Activated T-helper 1 cell treated with anti-CD3 and anti-CD28 coated beads, Interleukin-2, amount 50 U/mL, for 16 hours (primary cell): ENCODE data around the gene GLRA1.
"Not testable (repeated sequence)": the region's sequence is repeated elsewhere in the genome, so short reads cannot be mapped to it uniquely, and the experiment has no call there.

Experiments used
- DNase-seq, 2 donors: peaks; one replicate each; pipeline ENCODE4 v3.0.0-alpha.2; 2020; ENCODE audit warnings: low read depth in 1 of 2, low spot score in 1 of 2

Gene GLRA1

DNA sequence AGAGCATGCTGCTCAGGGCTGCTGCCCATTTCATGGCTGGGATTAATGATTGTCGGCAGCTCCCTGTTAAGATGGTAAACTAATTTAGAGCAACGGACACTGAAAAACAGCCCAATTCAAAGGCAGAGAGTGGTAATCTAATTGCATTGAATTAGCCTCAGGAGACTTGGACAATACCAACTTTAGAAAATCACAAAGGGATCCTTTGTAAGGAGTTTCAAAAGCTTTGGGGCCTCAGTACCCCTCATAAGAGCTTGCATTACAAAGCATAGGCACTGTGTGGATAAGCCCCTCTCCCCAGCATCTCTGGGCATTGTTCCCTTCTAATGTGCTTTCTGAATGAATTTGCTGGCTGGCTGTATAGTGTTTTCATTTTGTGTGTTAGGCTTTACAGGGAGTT is 6.7 kb downstream of the GLRA1 start:
- no peak for DNase-seq

DNA sequence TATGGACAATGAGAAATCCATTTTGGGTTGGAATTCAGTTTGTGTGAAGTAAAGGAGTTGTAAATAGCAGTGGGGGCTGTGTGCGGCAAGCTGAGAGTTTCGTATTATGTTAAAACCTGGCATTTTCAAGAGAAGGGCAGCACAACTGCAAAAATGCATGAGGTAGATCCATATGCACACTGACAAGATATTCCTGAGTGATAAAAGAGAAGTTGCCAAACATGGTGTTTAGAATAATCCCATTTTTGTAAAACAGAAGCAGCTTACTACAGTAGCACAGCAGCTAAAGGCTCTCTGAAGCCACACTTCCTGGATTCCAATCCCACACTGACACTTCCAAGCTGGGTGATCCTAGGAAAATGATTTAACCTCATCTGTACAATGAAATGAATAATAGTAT is 11.2 kb downstream of the GLRA1 start:
- DNase-seq, result no peak

DNA sequence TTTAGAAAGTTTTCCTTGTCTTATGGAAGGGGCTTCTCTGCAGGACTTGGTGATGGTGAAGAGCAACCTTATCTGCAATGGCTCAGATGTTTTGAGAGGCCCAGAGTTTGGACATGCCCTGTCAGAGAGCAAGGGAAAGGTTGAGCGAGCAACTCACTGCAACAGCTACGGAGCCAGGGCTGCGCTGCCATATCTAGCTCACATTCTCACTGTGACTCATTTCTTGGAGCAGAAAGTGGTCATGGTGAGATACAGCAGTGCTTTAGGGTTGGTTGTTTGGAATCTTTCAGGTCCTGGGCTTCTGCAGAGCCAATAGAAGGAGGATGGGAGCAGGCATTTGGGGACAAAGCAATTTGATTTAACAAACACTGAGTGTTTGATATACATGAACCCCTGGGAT is 12.3 kb downstream of the GLRA1 start:
- DNase-seq, result no peak

DNA sequence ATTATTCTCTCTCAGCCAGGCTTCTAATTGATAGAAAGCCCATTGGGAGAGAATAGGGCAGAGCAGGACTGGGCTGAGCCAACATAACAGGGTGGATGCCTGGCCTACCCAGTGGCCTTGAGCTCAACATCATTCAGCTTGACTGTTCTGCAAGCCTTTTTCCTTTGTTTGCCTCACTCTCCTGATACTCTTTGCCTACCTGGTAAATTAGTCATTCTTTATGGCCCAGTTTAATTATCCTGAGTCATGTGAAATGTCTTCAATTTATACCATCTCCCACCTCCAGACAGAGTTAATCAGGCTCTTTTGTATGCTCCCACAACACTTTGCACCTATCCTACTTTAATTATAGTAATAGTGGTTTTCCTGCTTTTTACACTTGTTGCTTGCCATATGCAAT is 13.6 kb downstream of the GLRA1 start:
- DNase-seq, result no peak

DNA sequence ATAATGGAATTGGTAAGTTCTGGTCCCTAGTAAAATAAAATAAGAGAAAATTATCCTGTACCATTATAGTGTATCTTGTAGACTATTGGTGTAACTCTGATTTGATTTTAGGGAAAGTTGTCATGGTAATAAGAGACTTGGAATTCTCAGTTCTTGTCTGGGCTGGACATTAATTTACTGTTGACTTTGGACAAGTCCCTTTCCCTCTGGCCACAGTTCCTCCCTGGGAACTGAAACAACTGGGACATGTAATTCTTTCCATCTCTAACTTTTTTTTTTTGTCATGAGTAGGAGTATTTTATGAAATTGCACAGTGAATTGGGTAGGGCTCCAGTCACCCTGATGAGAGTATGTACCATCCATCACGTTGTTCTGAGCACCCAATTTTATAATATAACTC is 15.0 kb downstream of the GLRA1 start:
- DNase-seq, result no peak

DNA sequence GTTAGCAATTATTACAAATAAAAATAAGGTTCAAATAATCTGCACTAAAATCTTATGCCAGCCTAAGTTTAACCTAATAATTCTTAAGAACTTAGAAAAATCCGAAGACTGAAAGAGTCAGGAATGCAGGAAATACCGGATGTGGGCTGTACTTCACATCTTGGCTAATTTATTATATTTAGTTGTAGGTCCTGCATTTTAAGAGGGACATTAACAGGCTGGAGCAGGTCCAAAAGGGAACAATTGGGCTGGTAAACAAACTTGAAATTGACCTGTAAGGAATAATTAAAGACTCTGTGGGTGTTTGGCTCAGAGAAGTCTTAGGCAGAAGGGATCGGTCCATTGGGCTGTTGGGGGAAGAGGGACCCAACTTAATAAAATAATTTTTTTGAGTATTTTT is 18.4 kb downstream of the GLRA1 start:
- no peak for DNase-seq

DNA sequence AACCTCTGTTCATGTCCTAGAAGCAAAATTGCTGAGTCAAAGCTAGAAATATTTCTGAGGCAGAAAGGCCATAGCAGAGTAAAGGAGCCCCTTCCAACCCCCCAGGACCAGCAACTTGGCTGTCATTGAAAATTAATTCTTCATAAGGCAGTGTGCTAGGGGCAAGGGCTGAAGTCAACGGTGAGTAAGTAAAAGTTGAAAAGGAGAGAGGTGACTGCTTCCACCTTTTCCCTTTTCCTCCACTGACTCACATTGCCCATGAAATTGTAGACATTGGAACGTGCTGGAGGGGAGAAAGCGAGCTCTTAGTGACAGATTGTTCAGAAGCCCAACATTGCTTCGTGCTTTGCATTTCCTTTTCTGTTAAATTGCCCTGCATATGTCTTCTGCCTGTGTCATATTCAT is 19.1 kb downstream of the GLRA1 start:
- DNase-seq, result no peak

DNA sequence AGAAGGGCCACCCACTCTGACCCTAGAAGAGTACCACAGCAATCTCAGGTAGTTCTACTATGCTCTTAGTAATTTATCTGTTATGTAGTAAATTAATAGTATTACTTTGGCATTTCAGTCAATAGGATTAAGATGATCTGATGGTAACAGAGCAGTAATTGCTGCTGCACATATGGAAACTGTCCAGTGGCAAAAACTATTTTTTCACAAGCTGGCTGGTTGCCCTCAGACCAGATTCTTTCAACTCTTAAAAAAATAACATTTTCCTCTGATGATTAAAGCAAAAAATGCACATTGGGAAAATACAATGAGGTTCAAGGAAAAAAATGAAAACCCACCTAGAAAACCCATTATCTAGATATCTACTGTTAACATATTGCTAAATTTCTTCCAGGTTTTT is 19.7 kb downstream of the GLRA1 start:
- DNase-seq, result no peak

DNA sequence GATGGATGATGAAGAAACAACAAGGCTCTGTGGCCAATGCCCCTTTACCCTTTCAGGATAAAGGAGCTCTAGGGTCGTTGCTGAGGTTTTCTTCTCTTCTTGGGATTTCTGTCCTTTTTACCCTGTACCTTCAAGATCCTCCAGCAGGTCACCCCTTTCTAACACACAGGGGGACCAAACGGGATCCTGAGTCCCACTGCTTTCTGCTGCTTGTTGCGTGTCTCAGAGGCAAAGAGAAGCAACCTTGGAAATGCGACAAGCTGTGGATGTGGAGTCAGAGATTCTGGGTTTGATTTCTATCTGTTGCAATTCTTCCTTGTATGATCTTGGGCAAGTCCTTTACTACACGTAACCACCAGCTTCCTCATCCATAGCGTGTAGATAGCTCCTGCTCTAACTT is 20.5 kb downstream of the GLRA1 start:
- no peak for DNase-seq

DNA sequence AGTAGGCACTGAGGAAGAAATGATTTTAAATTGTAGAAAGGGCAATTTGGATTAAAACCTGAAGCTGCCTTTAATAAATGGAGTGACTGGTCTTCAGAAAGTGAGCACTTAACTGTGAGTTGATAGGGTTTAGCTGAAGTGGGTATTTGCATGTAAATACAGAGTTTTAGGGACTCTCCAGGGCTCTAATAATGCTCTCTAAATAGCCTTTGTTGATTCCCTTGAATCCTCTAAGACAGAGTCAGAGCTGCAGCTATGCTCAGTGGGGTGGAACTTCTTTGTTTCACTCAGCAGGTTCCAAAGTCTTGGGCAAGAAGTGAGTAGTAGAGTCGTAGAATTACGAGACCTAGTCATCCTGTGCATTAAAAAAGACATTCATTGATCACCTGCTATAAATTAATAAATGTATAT is 21.4 kb downstream of the GLRA1 start:
- DNase-seq, result no peak

DNA sequence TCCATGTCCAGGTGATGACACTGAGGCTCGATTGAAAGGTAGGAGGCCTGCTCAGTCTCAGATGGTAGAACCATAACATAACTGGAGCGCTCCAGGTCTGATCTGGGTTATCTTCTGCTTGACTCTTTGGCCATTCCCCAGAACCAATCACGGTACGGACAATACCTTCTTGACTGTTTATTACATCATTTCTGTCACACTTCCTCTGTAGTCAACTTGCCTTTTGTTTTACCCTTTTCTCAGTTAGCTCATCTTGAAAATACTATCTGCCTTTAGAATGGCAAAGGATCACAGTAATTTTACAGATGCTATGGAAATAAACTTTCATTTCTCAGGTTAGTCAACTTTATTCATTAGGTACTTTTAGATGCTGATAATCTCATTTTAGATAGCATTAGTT is 22.4 kb downstream of the GLRA1 start:
- DNase-seq, result no peak

DNA sequence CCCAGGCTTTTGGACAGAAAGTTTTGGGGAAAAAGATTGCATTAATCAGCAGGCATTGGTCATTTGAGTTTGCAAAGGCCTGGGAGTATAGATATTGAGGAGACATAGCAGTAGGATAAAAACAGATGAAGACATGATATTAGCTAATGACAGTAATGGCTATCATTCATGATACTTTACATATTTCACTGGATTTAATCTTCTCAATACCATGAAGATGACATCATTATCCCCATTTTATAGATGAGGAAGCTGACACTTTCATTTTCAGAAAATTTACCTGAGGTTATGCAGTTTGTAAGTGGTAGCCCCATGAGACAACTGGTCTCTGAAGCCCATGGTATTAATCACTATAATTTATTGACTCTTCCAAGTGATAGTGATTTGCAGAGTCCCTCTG is 23.0 kb downstream of the GLRA1 start:
- DNase-seq, result no peak

DNA sequence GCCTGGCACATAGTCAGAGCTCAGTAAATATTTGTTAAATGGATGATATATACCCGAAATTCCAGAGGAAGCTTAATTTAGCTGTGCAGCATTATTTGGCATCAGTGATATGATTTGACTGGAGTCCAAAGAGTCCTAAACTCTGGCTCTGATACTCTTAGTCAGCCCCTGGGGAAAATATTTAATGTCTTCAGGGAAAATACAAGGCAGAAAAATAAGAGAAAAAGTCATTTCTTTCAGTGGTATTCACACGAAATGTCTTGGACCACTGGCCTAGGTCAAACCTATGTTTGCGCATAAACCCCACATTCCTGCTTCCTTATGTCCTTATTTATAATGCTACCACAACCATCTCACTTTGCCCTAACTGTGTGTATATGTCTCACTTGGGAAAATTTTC is 23.8 kb downstream of the GLRA1 start:
- DNase-seq, result no peak

DNA sequence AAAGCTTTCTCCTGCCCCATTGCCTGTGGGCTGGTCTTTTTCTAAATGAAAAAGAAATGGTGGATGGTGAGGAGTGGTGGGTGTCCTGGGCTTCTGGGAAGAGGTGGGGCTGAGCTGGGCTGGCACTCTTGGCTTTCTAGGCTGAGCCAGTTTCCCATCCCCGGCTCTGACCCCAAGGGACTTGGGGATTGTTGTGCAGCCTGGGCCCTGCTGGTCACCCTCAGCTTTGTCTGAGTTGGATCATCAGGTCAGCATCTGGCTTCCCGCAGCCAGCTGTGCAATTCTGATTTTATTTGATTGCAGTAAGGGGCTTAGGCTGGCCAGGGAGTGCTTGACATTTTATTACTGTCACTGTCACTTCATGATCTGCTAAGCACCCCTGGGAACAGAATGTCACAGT is 25.3 kb downstream of the GLRA1 start:
- DNase-seq, result no peak

DNA sequence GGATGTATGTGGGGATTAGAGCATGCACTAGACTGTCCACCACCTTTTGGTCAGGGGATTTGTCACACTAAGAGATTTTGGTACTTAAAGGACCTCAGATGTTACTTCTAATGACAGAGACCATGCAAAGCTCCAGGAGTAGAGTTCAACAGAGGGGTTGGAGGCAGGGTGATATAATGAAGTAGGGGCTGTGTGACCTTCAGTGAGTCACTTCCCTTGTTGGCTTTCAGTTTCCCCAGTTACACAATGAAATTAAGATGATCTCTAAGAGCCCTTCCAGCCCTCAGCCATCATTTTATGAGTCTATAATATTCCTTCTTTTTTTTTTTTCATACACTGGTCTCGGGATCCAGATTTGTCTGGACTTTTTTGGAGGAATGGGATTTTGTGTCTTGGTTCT is 26.8 kb downstream of the GLRA1 start:
- no peak for DNase-seq

DNA sequence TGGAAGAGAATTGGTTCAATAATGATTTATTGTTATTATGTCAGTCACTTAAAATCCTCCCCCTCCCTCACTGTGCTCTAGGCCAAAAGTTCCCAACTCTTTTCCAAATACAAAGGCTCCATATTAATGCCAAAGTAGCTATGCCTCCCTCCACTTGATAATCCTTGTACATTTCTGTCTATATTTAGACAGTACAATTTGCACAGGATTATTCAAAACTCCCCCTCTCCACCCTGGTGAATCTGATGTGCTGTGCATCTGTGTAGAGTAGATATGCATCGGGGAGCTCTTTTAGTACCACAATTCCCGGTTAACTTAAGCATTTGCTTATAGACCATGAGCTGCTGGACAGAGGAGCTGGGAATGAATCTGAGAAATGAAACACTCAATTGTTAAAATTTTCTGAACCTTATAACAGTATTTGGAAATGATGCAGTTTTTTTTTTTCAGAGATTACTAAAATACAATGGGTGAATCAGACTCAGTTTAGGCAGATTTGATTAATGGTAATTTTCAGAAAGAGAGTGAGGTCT is 27.6 kb downstream of the GLRA1 start:
- DNase-seq, result no peak

DNA sequence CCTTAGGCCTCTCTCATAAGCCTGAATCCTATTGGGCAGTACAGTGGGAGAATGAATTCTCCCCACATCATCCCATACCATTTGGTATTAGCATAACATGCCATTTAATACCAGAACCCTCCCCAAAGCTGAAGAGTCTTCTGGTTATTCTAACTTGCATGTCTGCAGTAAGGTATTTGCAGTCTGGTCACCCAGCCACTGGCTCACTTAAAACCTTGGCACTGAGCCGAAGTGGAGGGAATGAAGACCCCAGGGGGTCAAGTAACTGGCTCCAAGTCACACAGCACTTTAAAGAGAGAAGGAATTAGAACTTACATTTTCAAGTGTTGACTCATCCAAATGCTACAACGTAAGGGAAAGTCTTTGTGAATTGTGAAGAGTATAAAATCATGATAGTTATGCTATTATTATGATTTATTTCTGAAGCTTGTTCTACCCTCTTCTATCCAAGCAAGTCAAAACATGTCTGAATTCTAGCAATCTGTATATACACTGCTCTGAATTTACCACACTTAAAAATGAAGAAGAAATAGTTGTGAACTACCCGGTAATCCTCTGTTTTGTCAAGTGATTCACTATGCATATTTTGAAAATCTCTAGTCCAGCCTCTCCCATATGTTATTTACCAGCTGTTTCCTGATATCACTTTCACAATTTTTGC is 28.5 kb downstream of the GLRA1 start:
- no peak for DNase-seq

DNA sequence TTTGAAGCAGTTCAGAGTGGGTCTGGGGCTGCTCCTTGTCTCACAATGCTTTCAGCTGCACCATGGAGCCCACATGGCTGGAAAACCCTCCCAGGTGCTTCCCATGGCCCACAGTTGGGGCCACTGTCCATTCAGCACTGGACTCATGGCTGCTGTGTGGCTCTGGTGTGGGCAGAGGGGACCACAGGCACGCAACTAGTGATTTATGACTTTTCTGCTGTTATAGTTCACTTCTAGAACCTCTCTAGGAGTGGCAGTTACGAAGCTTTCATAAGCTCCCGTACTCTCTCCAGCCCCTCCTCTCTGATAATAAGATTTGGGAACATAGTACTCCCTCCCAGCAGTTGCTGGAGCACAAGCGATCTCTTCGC is 29.0 kb downstream of the GLRA1 start:
- DNase-seq, result no peak

DNA sequence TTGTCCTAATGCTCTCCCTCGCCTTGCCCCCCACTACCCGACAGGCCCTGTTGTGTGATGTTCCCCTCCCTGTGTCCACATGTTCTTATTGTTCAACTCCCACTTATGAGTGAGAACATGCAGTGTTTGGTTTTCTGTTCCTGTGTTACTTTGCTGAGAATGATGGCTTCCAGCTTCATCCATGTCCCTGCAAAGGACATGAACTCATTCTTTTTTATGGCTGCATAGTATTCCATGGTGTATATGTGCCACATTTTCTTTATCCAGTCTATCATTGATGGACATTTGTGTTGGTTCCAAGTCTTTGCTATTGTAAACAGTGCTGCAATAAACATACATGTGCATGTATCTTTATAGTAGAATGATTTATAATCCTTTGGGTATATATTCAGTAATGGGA is 31.2 kb downstream of the GLRA1 start:
- DNase-seq, result not testable (repeated sequence)

DNA sequence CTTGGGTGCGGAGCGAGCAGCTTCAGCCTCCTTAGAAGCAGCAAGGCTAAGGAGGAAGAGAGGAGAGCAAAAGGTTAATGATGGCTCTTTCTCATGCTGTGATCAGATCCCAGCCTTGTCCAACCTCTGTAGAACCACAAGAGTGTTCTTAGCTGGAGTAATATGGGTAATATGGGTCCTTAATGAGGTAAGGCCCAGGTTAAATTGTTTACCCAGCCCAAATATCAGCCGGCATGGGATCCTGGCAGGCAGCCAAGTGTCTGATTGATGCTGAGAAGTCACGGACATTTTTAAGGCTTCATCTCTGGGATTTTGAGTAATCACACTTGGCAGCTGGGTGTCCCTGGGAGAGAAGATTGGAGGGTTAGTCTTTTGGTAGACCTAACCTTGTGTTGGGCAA is 32.3 kb downstream of the GLRA1 start:
- no peak for DNase-seq

DNA sequence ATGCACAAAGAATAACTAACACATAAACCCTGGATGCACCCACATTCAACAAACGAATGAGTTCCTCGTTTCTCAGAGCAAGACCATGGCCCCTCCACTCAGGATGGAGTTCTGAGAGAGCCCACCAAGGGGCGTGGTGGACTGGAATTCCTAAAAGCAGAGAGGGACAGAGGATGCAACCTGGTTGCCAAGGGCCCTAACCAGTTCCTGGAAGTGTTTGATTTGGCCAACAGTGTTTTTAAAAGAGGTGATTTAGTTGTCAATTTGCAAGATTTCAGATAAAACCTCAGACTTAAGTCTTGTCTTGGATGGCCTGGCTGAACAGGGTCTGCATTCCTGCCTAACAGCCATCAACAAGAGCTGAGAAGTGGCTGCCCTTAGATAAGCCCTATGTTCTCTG is 34.4 kb downstream of the GLRA1 start:
- no peak for DNase-seq

DNA sequence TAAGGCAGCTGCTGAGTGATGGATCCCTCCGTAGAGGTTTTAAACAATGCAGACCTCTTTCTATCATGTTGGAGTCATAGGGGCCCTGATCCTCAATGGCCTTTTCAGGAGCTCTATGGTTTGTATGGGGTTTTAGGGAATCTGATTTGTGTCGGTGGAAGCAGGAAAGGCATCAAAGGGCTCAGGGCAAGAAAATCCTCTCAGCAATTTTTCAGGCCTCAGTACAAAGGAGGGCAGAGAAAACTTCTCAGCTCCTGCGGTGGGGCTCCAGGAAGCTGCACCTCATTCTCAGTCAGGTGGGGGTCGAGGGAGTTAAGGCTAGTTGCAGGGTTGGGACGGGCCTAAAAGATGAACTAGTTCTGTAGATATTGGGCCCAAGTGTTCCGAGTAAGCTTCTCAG is 35.0 kb downstream of the GLRA1 start:
- DNase-seq, result no peak

DNA sequence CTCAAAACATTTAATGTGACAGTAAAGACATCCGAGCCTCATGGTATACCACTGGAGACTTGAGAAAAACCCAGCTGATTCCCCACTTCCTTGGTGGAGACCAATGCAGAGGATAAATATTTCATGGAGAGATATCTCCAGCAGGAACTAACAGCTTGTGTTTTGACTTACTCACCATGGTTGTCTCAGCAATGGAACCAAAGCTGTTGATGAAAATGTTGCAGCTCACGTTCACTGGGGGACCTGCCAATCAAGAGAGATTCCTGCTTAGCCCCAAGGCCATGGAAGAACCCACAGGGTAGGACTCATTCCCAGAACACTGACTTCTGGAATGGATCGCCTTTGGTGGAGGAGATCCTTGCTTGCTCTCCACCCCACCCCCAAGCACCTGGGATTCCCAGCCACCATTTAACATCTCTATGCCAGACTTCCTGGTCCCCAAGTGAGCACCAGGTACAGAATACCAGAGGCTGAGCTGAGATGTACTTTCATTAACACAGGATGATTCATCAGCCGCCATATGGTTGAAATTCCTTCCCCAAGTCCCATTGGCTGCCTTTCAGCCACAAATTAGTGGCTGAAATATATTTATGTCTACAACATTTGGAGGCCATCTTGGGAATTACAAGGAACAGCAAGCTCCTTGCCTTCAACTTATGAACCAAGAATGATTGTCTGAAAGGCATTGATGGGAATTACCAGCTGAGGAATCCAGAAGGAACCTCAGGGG is 37.9 kb downstream of the GLRA1 start:
- no peak for DNase-seq
